ENCODE measurements around the gene EPHA6. TPM values are rescaled to one million over a fixed set of nuclear protein-coding genes. Genes with fewer than 3 reads are reported as not detected.

EPHA6 gene
- total and polyA plus RNA-seq, 2 donors (not counting 1 experiment from before 2014, with no cell fraction given): not detected

DNA sequence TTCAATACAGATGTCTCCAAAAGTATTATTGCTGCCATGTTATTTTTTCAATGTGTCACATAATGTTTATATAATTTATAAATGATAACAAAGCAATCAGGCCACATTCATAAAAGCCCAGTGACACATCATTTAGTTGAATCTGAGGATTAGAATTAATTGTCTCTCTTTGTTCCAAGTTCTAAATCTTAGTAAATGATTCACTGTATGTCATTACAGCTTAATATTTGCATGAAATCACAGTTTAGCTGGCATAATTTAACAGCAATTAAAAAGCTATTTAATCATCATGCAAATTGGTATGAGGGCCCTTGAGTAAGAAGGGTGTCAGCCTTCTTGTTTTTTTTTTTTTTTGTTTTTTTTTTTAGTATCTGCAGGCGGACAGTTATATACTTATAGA is 427.0 kb downstream of the EPHA6 start:
- ATAC-seq (ENCODE audit: low read depth): no peak
- POLR2A ChIA-PET: no interaction called here
- Histone ChIP-seq H4K20me1 (ENCODE audit: control insufficient read depth, insufficient read depth, low read length, poor library complexity, severe bottlenecking) (no peaks in the 10 kb centered on the region), H3K36me3 (replicated peaks in 1 of 2; ENCODE audit: control extremely low read depth in 1 of 2, control insufficient read depth in 1 of 2, extremely low read depth in 1 of 2, insufficient read depth in 2 of 2, low read length in 1 of 2) (no peaks in the 10 kb centered on the region), H3K4me2 (replicated peaks; ENCODE audit: low read depth, low read length, poor library complexity, severe bottlenecking) (no peak overlapping the region), H3K9me3 (ENCODE audit: control extremely low read depth in 1 of 3, control insufficient read depth in 2 of 3, insufficient read depth in 1 of 3, low read length in 2 of 3) (no peaks in the 10 kb centered on the region), H2AFZ (ENCODE audit: insufficient read depth, low read depth, low read length, poor library complexity, severe bottlenecking) (no peak overlapping the region), H3K27ac (ENCODE audit: low read length in 2 of 2) (no peak overlapping the region), H3K4me3 (ENCODE audit: control extremely low read depth in 1 of 5, extremely low read depth in 1 of 5, insufficient read depth in 1 of 5, low read depth in 2 of 5, low read length in 4 of 5) (no peak overlapping the region), H3K9ac (ENCODE audit: low read length) (no peak overlapping the region), H3K27me3 (replicated peaks in 1 of 4; ENCODE audit: control extremely low read depth in 1 of 4, control insufficient read depth in 3 of 4, insufficient read depth in 4 of 4, low read length in 3 of 4) (no peaks in the 10 kb centered on the region), H3K79me2 (ENCODE audit: control insufficient read depth, insufficient read depth, low read length) (no peaks in the 10 kb centered on the region), H3K4me1 (ENCODE audit: control insufficient read depth in 2 of 2, insufficient read depth in 2 of 2, low read length in 2 of 2) (no peaks in the 10 kb centered on the region)
- H3K9me3 Mint-ChIP-seq (ENCODE audit: insufficient read depth): peaks cover 1% of the 10 kb centered on the region
- no peaks in the 10 kb centered on the region for H3K27me3 Mint-ChIP-seq
- H3K4me3 Mint-ChIP-seq: no peak overlapping the region
- no peak for DNase-seq
- no peaks in the 10 kb centered on the region for H3K4me1 Mint-ChIP-seq
- WGBS (ENCODE audit: insufficient coverage): no CpG with 5 or more reads among the region's 1 CpG
- TF ChIP-seq EZH2 (IDR thresholded peaks at IDR 0.05; ENCODE audit: borderline replicate concordance, insufficient read depth, low read depth, low read length, poor library complexity, severe bottlenecking): no peak
- TF ChIP-seq, protein P1, sequence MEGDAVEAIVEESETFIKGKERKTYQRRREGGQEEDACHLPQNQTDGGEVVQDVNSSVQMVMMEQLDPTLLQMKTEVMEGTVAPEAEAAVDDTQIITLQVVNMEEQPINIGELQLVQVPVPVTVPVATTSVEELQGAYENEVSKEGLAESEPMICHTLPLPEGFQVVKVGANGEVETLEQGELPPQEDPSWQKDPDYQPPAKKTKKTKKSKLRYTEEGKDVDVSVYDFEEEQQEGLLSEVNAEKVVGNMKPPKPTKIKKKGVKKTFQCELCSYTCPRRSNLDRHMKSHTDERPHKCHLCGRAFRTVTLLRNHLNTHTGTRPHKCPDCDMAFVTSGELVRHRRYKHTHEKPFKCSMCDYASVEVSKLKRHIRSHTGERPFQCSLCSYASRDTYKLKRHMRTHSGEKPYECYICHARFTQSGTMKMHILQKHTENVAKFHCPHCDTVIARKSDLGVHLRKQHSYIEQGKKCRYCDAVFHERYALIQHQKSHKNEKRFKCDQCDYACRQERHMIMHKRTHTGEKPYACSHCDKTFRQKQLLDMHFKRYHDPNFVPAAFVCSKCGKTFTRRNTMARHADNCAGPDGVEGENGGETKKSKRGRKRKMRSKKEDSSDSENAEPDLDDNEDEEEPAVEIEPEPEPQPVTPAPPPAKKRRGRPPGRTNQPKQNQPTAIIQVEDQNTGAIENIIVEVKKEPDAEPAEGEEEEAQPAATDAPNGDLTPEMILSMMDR (IDR thresholded peaks at IDR 0.05): no peak
- intact Hi-C loops (cut with micrococcal nuclease): no loop called here
- H3K27ac Mint-ChIP-seq: no peak overlapping the region
- CTCF ChIA-PET: no interaction called here

DNA sequence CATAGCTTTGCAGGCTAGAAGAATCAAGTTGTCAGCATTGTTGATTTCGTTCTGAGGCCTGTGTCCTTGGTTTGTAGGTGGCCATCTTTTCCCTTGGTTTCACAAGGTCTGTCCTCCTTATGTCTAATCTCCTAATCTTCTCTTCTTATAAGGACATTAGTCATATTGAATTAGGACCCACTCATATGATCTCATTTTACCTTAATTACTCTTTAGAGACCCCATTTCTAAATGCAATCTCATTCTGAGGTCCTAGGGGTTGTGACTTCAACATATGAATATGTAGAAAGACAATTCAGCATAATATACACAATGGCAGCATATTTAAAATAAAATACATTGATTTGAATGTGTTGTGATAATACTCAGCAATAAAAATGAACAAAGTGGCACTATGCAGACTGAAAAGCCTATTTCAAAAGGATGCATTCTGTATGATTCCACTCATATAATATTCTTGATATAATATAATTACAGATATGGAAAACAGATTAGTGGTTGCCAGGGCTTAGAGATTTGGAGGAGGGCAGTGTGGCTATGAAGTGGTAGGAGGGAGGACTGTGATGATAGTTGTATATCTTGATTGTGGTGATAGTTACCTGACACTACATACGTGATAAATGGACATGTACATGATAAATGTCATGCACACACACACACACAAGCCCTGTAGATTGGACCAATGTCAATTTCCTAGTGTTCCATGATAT is 431.0 kb downstream of the EPHA6 start:
- H3K27me3 Mint-ChIP-seq: no peaks in the 10 kb centered on the region
- CTCF ChIA-PET: no interaction called here
- no peaks in the 10 kb centered on the region for H4K20me1 ChIP-seq (ENCODE audit: control insufficient read depth, insufficient read depth, low read length, poor library complexity, severe bottlenecking)
- TF ChIP-seq, protein P1 (IDR thresholded peaks at IDR 0.05): no peak
- TF ChIP-seq EZH2 (IDR thresholded peaks at IDR 0.05; ENCODE audit: borderline replicate concordance, insufficient read depth, low read depth, low read length, poor library complexity, severe bottlenecking): no peak
- no peaks in the 10 kb centered on the region for H3K9me3 ChIP-seq (ENCODE audit: control extremely low read depth in 1 of 3, control insufficient read depth in 2 of 3, insufficient read depth in 1 of 3, low read length in 2 of 3)
- no peak overlapping the region for H2AFZ ChIP-seq (ENCODE audit: insufficient read depth, low read depth, low read length, poor library complexity, severe bottlenecking)
- H3K27ac Mint-ChIP-seq: no peak overlapping the region
- POLR2A ChIA-PET: no interaction called here
- ATAC-seq (ENCODE audit: low read depth): no peak
- no peak overlapping the region for H3K9ac ChIP-seq (ENCODE audit: low read length)
- WGBS (ENCODE audit: insufficient coverage): no CpG with 5 or more reads among the region's 2 CpGs
- no peak overlapping the region for H3K4me3 Mint-ChIP-seq
- no peaks in the 10 kb centered on the region for H3K4me1 ChIP-seq (ENCODE audit: control insufficient read depth in 2 of 2, insufficient read depth in 2 of 2, low read length in 2 of 2)
- DNase-seq: no peak
- no peak overlapping the region for H3K4me3 ChIP-seq (ENCODE audit: control extremely low read depth in 1 of 5, extremely low read depth in 1 of 5, insufficient read depth in 1 of 5, low read depth in 2 of 5, low read length in 4 of 5)
- no peaks in the 10 kb centered on the region for H3K4me1 Mint-ChIP-seq
- no peaks in the 10 kb centered on the region for H3K79me2 ChIP-seq (ENCODE audit: control insufficient read depth, insufficient read depth, low read length)
- intact Hi-C loops (cut with micrococcal nuclease): no loop called here
- H3K9me3 Mint-ChIP-seq (ENCODE audit: insufficient read depth): no peaks in the 10 kb centered on the region
- H3K4me2 ChIP-seq (replicated peaks; ENCODE audit: low read depth, low read length, poor library complexity, severe bottlenecking): no peak overlapping the region
- no peaks in the 10 kb centered on the region for H3K36me3 ChIP-seq (replicated peaks in 1 of 2; ENCODE audit: control extremely low read depth in 1 of 2, control insufficient read depth in 1 of 2, extremely low read depth in 1 of 2, insufficient read depth in 2 of 2, low read length in 1 of 2)
- H3K27me3 ChIP-seq (replicated peaks in 1 of 4; ENCODE audit: control extremely low read depth in 1 of 4, control insufficient read depth in 3 of 4, insufficient read depth in 4 of 4, low read length in 3 of 4): no peaks in the 10 kb centered on the region
- H3K27ac ChIP-seq (ENCODE audit: low read length in 2 of 2): no peak overlapping the region

Measured in B cell (primary cell).